B cell (primary cell): ENCODE data around the gene KLHL7. TPM values are rescaled to one million over a fixed set of nuclear protein-coding genes. Genes with fewer than 3 reads are reported as not detected.

Experiments used
- ATAC-seq: fragments of 200-7000 bp; cut with Tn5 transposase; one replicate; pipeline ENCODE4 v1.10.0; 2021; ENCODE audit warnings: low read depth, mild to moderate bottlenecking, moderate number of reproducible peaks, moderate library complexity
- CTCF ChIA-PET: fragments of 350-600 bp; sonication (Branson Sonifier 250); formaldehyde crosslinking; loops from one replicate; lab custom pipeline; 2021; ENCODE audit warnings: antibody characterized with exemption, inconsistent platforms; lab: Charles Lee
- POLR2A ChIA-PET: fragments of 350-600 bp; sonication (Branson Sonifier 250); formaldehyde crosslinking; loops from one replicate; lab custom pipeline; 2021; ENCODE audit warnings: antibody characterized with exemption; lab: Charles Lee
- DNase-seq: peaks from one replicate; pipeline ENCODE4 v3.0.0; 2013
- H2AFZ ChIP-seq: 2 replicates; pipeline ENCODE4 v1.6.1; 2012; ENCODE audit warnings: mild to moderate bottlenecking, low read depth, low read length; ENCODE audit not compliant: insufficient read depth, poor library complexity, severe bottlenecking
- H3K27ac ChIP-seq, 2 donors: 1 replicate in 1 of 2; 2 replicates in 1 of 2; pipeline ENCODE4 v1.5.1; 2012 to 2013; ENCODE audit warnings: low read length in 2 of 2, mild to moderate bottlenecking in 2 of 2, moderate library complexity in 1 of 2
- H3K27me3 ChIP-seq, 4 experiments: fragments of 200-600 bp in 1 of 4; sonication (generic) in 1 of 4; replicated peaks in 1 of 4; 1 replicate in 2 of 4; 2 replicates in 2 of 4; pipeline versions ENCODE4 v1.6.1 to v1.7.0; 2013 to 2016; ENCODE audit warnings: low read length in 3 of 4, mild to moderate bottlenecking in 2 of 4, mixed read lengths in 1 of 4, moderate library complexity in 1 of 4; ENCODE audit not compliant: insufficient read depth in 4 of 4, control insufficient read depth in 3 of 4; ENCODE audit errors: control extremely low read depth in 1 of 4
- H3K36me3 ChIP-seq, 2 experiments: replicated peaks in 1 of 2; 1 replicate in 1 of 2; 2 replicates in 1 of 2; pipeline versions ENCODE4 v1.6.1 to v1.7.1; 2013; ENCODE audit warnings: low read length in 1 of 2; ENCODE audit not compliant: insufficient read depth in 2 of 2, control insufficient read depth in 1 of 2; ENCODE audit errors: control extremely low read depth in 1 of 2, extremely low read depth in 1 of 2
- H3K4me1 ChIP-seq, 2 donors: fragments of 200-600 bp in 1 of 2; sonication (generic) in 1 of 2; 1 replicate in 1 of 2; 2 replicates in 1 of 2; pipeline versions ENCODE4 v1.5.1 to v1.6.1; 2013 to 2017; ENCODE audit warnings: low read length in 2 of 2; ENCODE audit not compliant: control insufficient read depth in 2 of 2, insufficient read depth in 2 of 2
- H3K4me2 ChIP-seq: replicated peaks from 2 replicates; pipeline ENCODE3; 2012; ENCODE audit warnings: mild to moderate bottlenecking, low read depth, low read length; ENCODE audit not compliant: poor library complexity, severe bottlenecking
- H3K4me3 ChIP-seq, 5 experiments: fragments of 200-600 bp in 1 of 5; sonication (generic) in 1 of 5; 1 replicate in 3 of 5; 2 replicates in 2 of 5; pipeline versions ENCODE4 v1.5.1 to v1.7.0; 2011 to 2016; ENCODE audit warnings: low read length in 4 of 5, mild to moderate bottlenecking in 4 of 5, low read depth in 2 of 5, control low read depth in 1 of 5, moderate library complexity in 1 of 5; ENCODE audit not compliant: insufficient read depth in 1 of 5; ENCODE audit errors: control extremely low read depth in 1 of 5, extremely low read depth in 1 of 5
- H3K79me2 ChIP-seq: fragments of 200-600 bp; sonication (generic); one replicate; pipeline ENCODE4 v1.6.0; 2016; ENCODE audit warnings: low read length; ENCODE audit not compliant: control insufficient read depth, insufficient read depth
- H3K9ac ChIP-seq: fragments of 200-600 bp; sonication (generic); 2 replicates; pipeline ENCODE4 v1.6.1; 2017; ENCODE audit warnings: mild to moderate bottlenecking, low read length, moderate library complexity
- H3K9me3 ChIP-seq, 3 donors: one replicate each; pipeline versions ENCODE4 v1.6.1 to v1.7.1; 2013; ENCODE audit warnings: low read length in 2 of 3; ENCODE audit not compliant: control insufficient read depth in 2 of 3, insufficient read depth in 1 of 3; ENCODE audit errors: control extremely low read depth in 1 of 3
- H4K20me1 ChIP-seq: 2 replicates; pipeline ENCODE4 v1.6.0; 2012; ENCODE audit warnings: mild to moderate bottlenecking, low read length; ENCODE audit not compliant: insufficient read depth, control insufficient read depth, poor library complexity, severe bottlenecking
- H3K27ac Mint-ChIP-seq: one replicate; pipeline ENCODE4 v1.8.0; 2021; ENCODE audit warnings: mixed read lengths
- H3K27me3 Mint-ChIP-seq: one replicate; pipeline ENCODE4 v1.8.0; 2021; ENCODE audit warnings: mixed read lengths
- H3K4me1 Mint-ChIP-seq: one replicate; pipeline ENCODE4 v1.8.0; 2021; ENCODE audit warnings: mixed read lengths
- H3K4me3 Mint-ChIP-seq: one replicate; pipeline ENCODE4 v1.8.0; 2021; ENCODE audit warnings: mixed read lengths
- H3K9me3 Mint-ChIP-seq: one replicate; pipeline ENCODE4 v1.8.0; 2022; ENCODE audit warnings: mixed read lengths; ENCODE audit not compliant: insufficient read depth
- CTCF ChIP-seq: fragments of 200-600 bp; IDR thresholded peaks from one replicate; pipeline ENCODE4 v1.8.0; 2022; ENCODE audit warnings: antibody characterized with exemption, mild to moderate bottlenecking
- EZH2 ChIP-seq: IDR thresholded peaks from 2 replicates; pipeline ENCODE4 v1.6.1; 2012; ENCODE audit warnings: borderline replicate concordance, low read depth, mild to moderate bottlenecking, moderate library complexity, low read length; ENCODE audit not compliant: insufficient read depth, poor library complexity, severe bottlenecking
- WGBS: methylation state at CpG from one replicate; pipeline ENCODE4 v1.1.5; 2013; ENCODE audit warnings: missing lambda C conversion rate; ENCODE audit not compliant: insufficient coverage; 5-methylcytosine and 5-hydroxymethylcytosine counted together
- intact Hi-C: fragments of 100-400 bp; cut with micrococcal nuclease; formaldehyde crosslinking; loops from one replicate; pipeline ENCODE4 v1.10.0; 2022
- polyA plus RNA-seq: library from polyadenylated mRNA; depleted of rRNA; stranded (reverse); fragments of >200 nt; gene quantifications from 2 replicates; pipeline ENCODE4 v1.2.3, GENCODE V29; 2012
- total RNA-seq, 2 donors: library from RNA; stranded (reverse); fragments of 120-200 nt in 1 of 2; gene quantifications; 1 replicate in 1 of 2; 2 replicates in 1 of 2; pipeline versions ENCODE4 v1.2.3 to v1.2.4, GENCODE V29; 2013 to 2022

Gene KLHL7
- total and polyA plus RNA-seq, 2 donors (not counting 1 experiment from before 2014, with no cell fraction given): 9.2 to 22.8 TPM

- Mint-ChIP-seq H3K27ac (no peak overlapping the region), H3K27me3 (no peaks in the 10 kb centered on the region), H3K4me1 (no peaks in the 10 kb centered on the region), H3K4me3 (no peak overlapping the region), H3K9me3 (peaks cover 3% of the 10 kb centered on the region)
- H3K9me3 ChIP-seq: no peaks in the 10 kb centered on the region
- no peak overlapping the region for H3K4me2 ChIP-seq
- ChIA-PET CTCF (no interaction called here), POLR2A (no interaction called here)
- no peak overlapping the region for H2AFZ ChIP-seq
- no peaks in the 10 kb centered on the region for H4K20me1 ChIP-seq
- TF ChIP-seq EZH2: no peak
- no peak for TF ChIP-seq CTCF
- intact Hi-C loops: no loop called here
- no peaks in the 10 kb centered on the region for H3K27me3 ChIP-seq
- H3K9ac ChIP-seq: no peak overlapping the region
- H3K36me3 ChIP-seq: peaks cover 2 to 8% of the 10 kb centered on the region in 2 experiments
- H3K4me3 ChIP-seq: no peak overlapping the region
- ATAC-seq (no peak), DNase-seq (no peak)
- H3K27ac ChIP-seq: no peak overlapping the region
- H3K79me2 ChIP-seq: no peaks in the 10 kb centered on the region
- no peaks in the 10 kb centered on the region for H3K4me1 ChIP-seq
Observed at GRCh38 chr7:23133797-23134196, 28.2 kb downstream of the KLHL7 start.

GRCh38 chr7:23135755-23136154 lies 30.2 kb downstream of the KLHL7 start:
- H3K79me2 ChIP-seq: no peaks in the 10 kb centered on the region
- CTCF ChIA-PET: no interaction called here

More at GRCh38 chr7:23135755-23136154, 30.2 kb downstream of the KLHL7 start:
- intact Hi-C loops: no loop called here
- H3K27me3 ChIP-seq: no peaks in the 10 kb centered on the region
- no peak for TF ChIP-seq CTCF
- TF ChIP-seq EZH2: no peak
- H3K4me1 Mint-ChIP-seq: no peaks in the 10 kb centered on the region
- no peak overlapping the region for H3K27ac Mint-ChIP-seq
- no peak for ATAC-seq
- no peak overlapping the region for H3K4me2 ChIP-seq
- H3K27ac ChIP-seq: no peak overlapping the region
- H3K9me3 ChIP-seq: no peaks in the 10 kb centered on the region
- no peak overlapping the region for H3K4me3 Mint-ChIP-seq
- no CpG with 5 or more reads among the region's 1 CpG for WGBS
- no peaks in the 10 kb centered on the region for H3K36me3 ChIP-seq
- H3K27me3 Mint-ChIP-seq: no peaks in the 10 kb centered on the region
- H3K4me3 ChIP-seq: no peak overlapping the region
- no peaks in the 10 kb centered on the region for H4K20me1 ChIP-seq
- H2AFZ ChIP-seq: no peak overlapping the region
- H3K4me1 ChIP-seq: no peaks in the 10 kb centered on the region
- POLR2A ChIA-PET: no interaction called here
- DNase-seq: no peak
- no peak overlapping the region for H3K9ac ChIP-seq
- H3K9me3 Mint-ChIP-seq: peaks cover 3% of the 10 kb centered on the region
